HG03354 (cell line): Measurements from ENCODE around the gene CLDN9.

Experiments
- ATAC-seq: cut with Tn5 transposase; IDR thresholded peaks from one replicate; pipeline ENCODE4 v1.9.1; 2021; ENCODE audit warnings: mild to moderate bottlenecking; ENCODE audit not compliant: unreplicated experiment, poor library complexity, severe bottlenecking

CLDN9 gene

GRCh38 chr16:2990891-2991290, 21.8 kb upstream of the CLDN9 start:
- no peak for ATAC-seq

GRCh38 chr16:2991566-2992261, 21.0 kb upstream of the CLDN9 start:
- ATAC-seq = no peak

- no peak for ATAC-seq
Observed at GRCh38 chr16:2992383-2993081, 20.2 kb upstream of the CLDN9 start.

- no peak for ATAC-seq
Observed at GRCh38 chr16:2996298-2996697, 16.4 kb upstream of the CLDN9 start.

GRCh38 chr16:2999929-3000328, 12.8 kb upstream of the CLDN9 start:
- no peak for ATAC-seq

- no peak for ATAC-seq
Observed at GRCh38 chr16:3000540-3000939, 12.2 kb upstream of the CLDN9 start.

GRCh38 chr16:3001316-3001715, 11.4 kb upstream of the CLDN9 start:
- ATAC-seq = no peak

GRCh38 chr16:3003582-3004270, 9.0 kb upstream of the CLDN9 start:
- peak; percentile 90 for ATAC-seq

GRCh38 chr16:3004319-3004718, 8.4 kb upstream of the CLDN9 start:
- ATAC-seq = peak; percentile 12

- no peak for ATAC-seq
Observed at GRCh38 chr16:3004781-3005284, 7.9 kb upstream of the CLDN9 start.

- ATAC-seq = no peak
Observed at GRCh38 chr16:3007059-3007956, 5.4 kb upstream of the CLDN9 start.

- no peak for ATAC-seq
Observed at GRCh38 chr16:3007957-3008689, 4.6 kb upstream of the CLDN9 start.

GRCh38 chr16:3008690-3009037, 4.1 kb upstream of the CLDN9 start:
- no peak for ATAC-seq

- no peak for ATAC-seq
Observed at GRCh38 chr16:3009568-3010390, 2.9 kb upstream of the CLDN9 start.

- no peak for ATAC-seq
Observed at GRCh38 chr16:3010510-3010909, 2.2 kb upstream of the CLDN9 start.

GRCh38 chr16:3012246-3012645, 477 bp upstream of the CLDN9 start:
- ATAC-seq = no peak

- no peak for ATAC-seq
Observed at GRCh38 chr16:3013491-3013951, 798 bp downstream of the CLDN9 start.

- ATAC-seq = no peak
Observed at GRCh38 chr16:3013998-3014690, 1.4 kb downstream of the CLDN9 start.
